CD4-positive, alpha-beta T cell (primary cell): ENCODE results near the gene BSG. TPM values are rescaled to one million over a fixed set of nuclear protein-coding genes. Genes with fewer than 3 reads are reported as not detected.

Source experiments
- ATAC-seq: fragments of 200-7000 bp; cut with Tn5 transposase; one replicate; pipeline ENCODE4 v1.10.0; 2022; ENCODE audit warnings: mild to moderate bottlenecking; ENCODE audit not compliant: poor library complexity
- CTCF ChIA-PET: fragments of 350-600 bp; sonication (Branson Sonifier 250); formaldehyde crosslinking; loops from one replicate; lab custom pipeline; 2021; ENCODE audit warnings: antibody characterized with exemption, inconsistent platforms; lab: Charles Lee
- POLR2A ChIA-PET: fragments of 350-600 bp; sonication (Branson Sonifier 250); formaldehyde crosslinking; loops from one replicate; lab custom pipeline; 2021; ENCODE audit warnings: antibody characterized with exemption, inconsistent platforms; lab: Charles Lee
- DNase-seq, 14 experiments: peaks; one replicate each; pipeline ENCODE4 v3.0.0-alpha.2; 2013 to 2020; ENCODE audit warnings: mixed read lengths in 2 of 14
- H3K27ac ChIP-seq, 2 donors: one replicate each; pipeline versions ENCODE4 v1.5.1 to v1.7.0; 2013; ENCODE audit warnings: low read length in 2 of 2, low read depth in 1 of 2, mild to moderate bottlenecking in 1 of 2
- H3K27me3 ChIP-seq, 2 experiments: 1 replicate in 1 of 2; 2 replicates in 1 of 2; pipeline versions ENCODE4 v1.6.1 to v1.7.0; 2013; ENCODE audit warnings: low read length in 2 of 2, control low read depth in 1 of 2, mild to moderate bottlenecking in 1 of 2, moderate library complexity in 1 of 2; ENCODE audit not compliant: insufficient read depth in 2 of 2, control insufficient read depth in 1 of 2
- H3K36me3 ChIP-seq: one replicate; pipeline ENCODE4 v1.6.1; 2013; ENCODE audit warnings: low read length, control low read depth; ENCODE audit not compliant: insufficient read depth
- H3K4me1 ChIP-seq: one replicate; pipeline ENCODE4 v1.6.1; 2013; ENCODE audit warnings: low read length, control low read depth; ENCODE audit not compliant: insufficient read depth
- H3K4me3 ChIP-seq: one replicate; pipeline ENCODE4 v1.5.1; 2013; ENCODE audit warnings: mild to moderate bottlenecking, low read length, moderate library complexity
- H3K9me3 ChIP-seq, 2 experiments: 1 replicate in 1 of 2; 2 replicates in 1 of 2; pipeline versions ENCODE4 v1.6.1 to v1.7.0; 2013; ENCODE audit warnings: low read length in 2 of 2, mild to moderate bottlenecking in 2 of 2, control low read depth in 1 of 2, moderate library complexity in 1 of 2; ENCODE audit not compliant: control insufficient read depth in 1 of 2, insufficient read depth in 1 of 2
- H3K27ac Mint-ChIP-seq: one replicate; pipeline ENCODE4 v1.8.0; 2020; ENCODE audit warnings: mixed read lengths
- H3K27me3 Mint-ChIP-seq: one replicate; pipeline ENCODE4 v1.8.0; 2021; ENCODE audit warnings: mixed read lengths
- H3K36me3 Mint-ChIP-seq: one replicate; pipeline ENCODE4 v1.8.0; 2021; ENCODE audit warnings: low read depth, mixed read lengths
- H3K4me1 Mint-ChIP-seq: one replicate; pipeline ENCODE4 v1.8.0; 2021; ENCODE audit warnings: low read depth, mixed read lengths
- H3K4me3 Mint-ChIP-seq: one replicate; pipeline ENCODE4 v1.8.0; 2020; ENCODE audit warnings: mild to moderate bottlenecking, mixed read lengths
- H3K9me3 Mint-ChIP-seq: one replicate; pipeline ENCODE4 v1.8.0; 2020; ENCODE audit warnings: mixed read lengths
- CTCF ChIP-seq: fragments of 200-600 bp; IDR thresholded peaks from one replicate; pipeline ENCODE4 v1.8.0; 2022; ENCODE audit warnings: antibody characterized with exemption, mild to moderate bottlenecking
- intact Hi-C, 2 experiments: fragments of 100-400 bp; cut with DNase I in 1 of 2; cut with micrococcal nuclease in 1 of 2; formaldehyde crosslinking; loops; one replicate each; pipeline versions ENCODE4 v1.15.1 to v1.9.0; 2023 to 2025; cut with DNase I, micrococcal nuclease
- total RNA-seq, 174 experiments: library from RNA in 2 of 174; stranded (reverse) in 2 of 174; gene quantifications; one replicate each; pipeline ENCODE4 v1.2.3 and lab custom pipeline; 2021 to 2026

Gene BSG
- total RNA-seq, 2 experiments from 2014 or later, result 68.7 to 71.6 TPM

GRCh38 chr19:629961-630714 is 57.7 kb downstream of the BSG start:
- no peak for ATAC-seq
- H3K27me3 Mint-ChIP-seq, result no peaks in the 10 kb centered on the region
- H3K4me1 ChIP-seq, result peaks cover 40% of the 10 kb centered on the region
- H3K4me3 ChIP-seq, result no peak overlapping the region
- no peak for DNase-seq
- ChIA-PET CTCF (no interaction called here), POLR2A (no interaction called here)
- no peaks in the 10 kb centered on the region for H3K27me3 ChIP-seq
- no peaks in the 10 kb centered on the region for H3K9me3 Mint-ChIP-seq
- H3K27ac ChIP-seq, result no peak overlapping the region
- intact Hi-C loops, result loop anchor here in 1 of 2 experiments (5.0 kb wide), 1 partner anchor 58 kb away; the partner anchor contains the start of gene BSG
- H3K4me3 Mint-ChIP-seq, result peak overlapping the region; percentile 54
- peaks cover 35% of the 10 kb centered on the region for H3K4me1 Mint-ChIP-seq
- H3K27ac Mint-ChIP-seq, result no peak overlapping the region
- H3K36me3 Mint-ChIP-seq, result peaks cover 47% of the 10 kb centered on the region
- TF ChIP-seq CTCF, result no peak
- H3K36me3 ChIP-seq, result peaks cover 37% of the 10 kb centered on the region
- peaks cover 0 to 4% of the 10 kb centered on the region in 2 experiments for H3K9me3 ChIP-seq

- DNase-seq (peak in 1 of 14 experiments; percentile 54), ATAC-seq (no peak)
- Mint-ChIP-seq H3K27ac (peak overlapping the region; percentile 85), H3K4me1 (peaks cover 35% of the 10 kb centered on the region), H3K36me3 (peaks cover 35% of the 10 kb centered on the region), H3K4me3 (peak overlapping the region; percentile 98), H3K9me3 (no peaks in the 10 kb centered on the region), H3K27me3 (no peaks in the 10 kb centered on the region)
- no peak for TF ChIP-seq CTCF
- POLR2A ChIA-PET, result interaction anchor here (0.9 to 1.4 kb wide), 2 partner anchors 29 to 31 kb away, joined by 4 read pairs; partner anchors contain the start of gene RNF126
- Histone ChIP-seq H3K27me3 (no peaks in the 10 kb centered on the region), H3K9me3 (peaks cover 0 to 4% of the 10 kb centered on the region in 2 experiments), H3K4me1 (peaks cover 40% of the 10 kb centered on the region), H3K36me3 (peaks cover 33% of the 10 kb centered on the region), H3K27ac (peak overlapping the region; percentile 48 to 67), H3K4me3 (peak overlapping the region; percentile 90)
- CTCF ChIA-PET, result no interaction called here
- intact Hi-C loops, result loop anchor here (1.0 to 5.0 kb wide), 3 partner anchors 22 to 60 kb away; partner anchors contain the start of gene BSG (in 1 of the 2)
Measured at GRCh38 chr19:632579-633067, 60.2 kb downstream of the BSG start.

Other genes with a start within 250 kb of the BSG start
- gene MIER2, start 227.8 kb upstream of the BSG start, total RNA-seq, result 10 to 100 TPM in 1 of 2 experiments, 1 to 10 TPM in 1; 9.5 to 11.5 TPM
- gene C2CD4C, start 163.4 kb upstream of the BSG start, total RNA-seq, result not detected
- under 1 TPM; 0.36 to 0.42 TPM for gene SHC2, start 111.6 kb upstream of the BSG start, total RNA-seq
- gene MADCAM1, start 76.1 kb upstream of the BSG start, total RNA-seq, result under 1 TPM; 0.20 to 0.91 TPM
- gene TPGS1, start 65.1 kb upstream of the BSG start, total RNA-seq, result 10 to 100 TPM; 17.2 to 18.2 TPM
- gene CDC34, start 40.8 kb upstream of the BSG start, total RNA-seq, result 10 to 100 TPM; 38.5 to 43.4 TPM
- gene GZMM, start 28.5 kb upstream of the BSG start, total RNA-seq, result 10 to 100 TPM; 41.6 to 46.3 TPM
- 1 to 10 TPM; 2.1 TPM for gene HCN2, start 17.3 kb downstream of the BSG start, total RNA-seq
- gene POLRMT, start 60.9 kb downstream of the BSG start, total RNA-seq, result 10 to 100 TPM; 54.4 to 56.2 TPM
- under 1 TPM; 0.42 to 0.49 TPM for gene FGF22, start 67.3 kb downstream of the BSG start, total RNA-seq
- 100 to 1,000 TPM; 112 to 119 TPM for gene RNF126, start 90.6 kb downstream of the BSG start, total RNA-seq
- gene FSTL3, start 103.8 kb downstream of the BSG start, total RNA-seq, result 1 to 10 TPM; 2.2 to 3.4 TPM
- not detected for gene PRSS57, start 122.9 kb downstream of the BSG start, total RNA-seq
- gene PALM, start 136.3 kb downstream of the BSG start, total RNA-seq, result not detected
- not detected for gene MISP, start 178.5 kb downstream of the BSG start, total RNA-seq
- 100 to 1,000 TPM; 246 to 252 TPM for gene PTBP1, start 224.9 kb downstream of the BSG start, total RNA-seq
- not detected for gene PLPPR3, start 249.4 kb downstream of the BSG start, total RNA-seq